ENCODE measurements around the gene PLOD1. TPM values are rescaled to one million over a fixed set of nuclear protein-coding genes. Genes with fewer than 3 reads are reported as not detected.

PLOD1 gene
- total and polyA plus RNA-seq, 8 donors: 8.2 to 56.2 (median 35.2) TPM

GRCh38 chr1:11914024-11914423 lies 20.5 kb upstream of the PLOD1 start:
- no peak for DNase-seq
- TF ChIP-seq POLR2A (IDR thresholded peaks at IDR 0.05) (no peak), EP300 (IDR thresholded peaks at IDR 0.05) (no peak), CTCF (IDR thresholded peaks at IDR 0.05) (no peak), POLR2AphosphoS5 (IDR thresholded peaks at IDR 0.05) (no peak)
- H3K9me3 ChIP-seq: no peaks in the 10 kb centered on the region
- intact Hi-C loops (cut with DNase I; ENCODE audit: low total_unique reads): loop anchor here (10.0 kb wide), 1 partner anchor 61 kb away; no protein-coding TSS in a partner anchor
- peak overlapping the region in 1 of 5 donors; percentile 29 for H3K27ac ChIP-seq
- H3K36me3 ChIP-seq: peaks cover 10 to 23% (median 14%) of the 10 kb centered on the region in 4 donors
- H3K27me3 ChIP-seq: no peaks in the 10 kb centered on the region
- H3K4me3 ChIP-seq: no peak overlapping the region
- H3K4me1 ChIP-seq: peaks cover 6 to 33% (median 15%) of the 10 kb centered on the region in 4 donors
- 71 to 88% (median 82%) methylated on average over 1 of the region's 1 CpG for WGBS, 5 donors

GRCh38 chr1:11918799-11919519 lies 15.6 kb upstream of the PLOD1 start:
- Histone ChIP-seq H3K9me3 (no peaks in the 10 kb centered on the region), H3K27ac (peak overlapping the region in 3 of 5 donors; percentile 38 to 74 (median 64)), H3K27me3 (no peaks in the 10 kb centered on the region), H3K4me3 (no peak overlapping the region), H3K4me1 (peaks cover 38 to 60% (median 49%) of the 10 kb centered on the region in 4 donors), H3K36me3 (peaks cover 40 to 69% (median 63%) of the 10 kb centered on the region in 4 donors)
- WGBS, 5 donors: 42 to 72% (median 64%) methylated on average over 14 of the region's 14 CpGs
- intact Hi-C loops (cut with DNase I; ENCODE audit: low total_unique reads): loop anchor here (10.0 kb wide), 1 partner anchor 56 kb away; no protein-coding TSS in a partner anchor
- TF ChIP-seq POLR2A (IDR thresholded peaks at IDR 0.05) (no peak), EP300 (IDR thresholded peaks at IDR 0.05) (no peak), CTCF (IDR thresholded peaks at IDR 0.05) (no peak), POLR2AphosphoS5 (IDR thresholded peaks at IDR 0.05) (peak in 1 of 3 donors; percentile 34)
- DNase-seq: no peak

GRCh38 chr1:11919621-11920020 lies 14.9 kb upstream of the PLOD1 start:
- intact Hi-C loops (cut with DNase I; ENCODE audit: low total_unique reads): loop anchor here (10.0 kb wide), 1 partner anchor 55 kb away; no protein-coding TSS in a partner anchor
- 74 to 87% (median 86%) methylated on average over 11 of the region's 11 CpGs for WGBS, 5 donors

More at GRCh38 chr1:11919621-11920020, 14.9 kb upstream of the PLOD1 start:
- peaks cover 40 to 69% (median 64%) of the 10 kb centered on the region in 4 donors for H3K36me3 ChIP-seq
- TF ChIP-seq EP300 (IDR thresholded peaks at IDR 0.05) (no peak), POLR2AphosphoS5 (IDR thresholded peaks at IDR 0.05) (no peak), CTCF (IDR thresholded peaks at IDR 0.05) (no peak)
- no peaks in the 10 kb centered on the region for H3K27me3 ChIP-seq
- no peaks in the 10 kb centered on the region for H3K9me3 ChIP-seq
- H3K4me3 ChIP-seq: no peak overlapping the region
- H3K27ac ChIP-seq: peak overlapping the region in 1 of 5 donors; percentile 64
- peaks cover 45 to 67% (median 56%) of the 10 kb centered on the region in 4 donors for H3K4me1 ChIP-seq
- DNase-seq: no peak
